Epithelial cell of prostate (primary cell): ENCODE data around the gene KY.

ENCODE experiments used
- DNase-seq: peaks from one replicate; pipeline ENCODE4 v3.0.0-alpha.2; 2011; ENCODE audit warnings: low read depth, low spot score
- H3K27ac ChIP-seq: fragments of 450-650 bp; 2 replicates; pipeline ENCODE4 v1.5.1; 2017; ENCODE audit warnings: mild to moderate bottlenecking

KY gene

DNA sequence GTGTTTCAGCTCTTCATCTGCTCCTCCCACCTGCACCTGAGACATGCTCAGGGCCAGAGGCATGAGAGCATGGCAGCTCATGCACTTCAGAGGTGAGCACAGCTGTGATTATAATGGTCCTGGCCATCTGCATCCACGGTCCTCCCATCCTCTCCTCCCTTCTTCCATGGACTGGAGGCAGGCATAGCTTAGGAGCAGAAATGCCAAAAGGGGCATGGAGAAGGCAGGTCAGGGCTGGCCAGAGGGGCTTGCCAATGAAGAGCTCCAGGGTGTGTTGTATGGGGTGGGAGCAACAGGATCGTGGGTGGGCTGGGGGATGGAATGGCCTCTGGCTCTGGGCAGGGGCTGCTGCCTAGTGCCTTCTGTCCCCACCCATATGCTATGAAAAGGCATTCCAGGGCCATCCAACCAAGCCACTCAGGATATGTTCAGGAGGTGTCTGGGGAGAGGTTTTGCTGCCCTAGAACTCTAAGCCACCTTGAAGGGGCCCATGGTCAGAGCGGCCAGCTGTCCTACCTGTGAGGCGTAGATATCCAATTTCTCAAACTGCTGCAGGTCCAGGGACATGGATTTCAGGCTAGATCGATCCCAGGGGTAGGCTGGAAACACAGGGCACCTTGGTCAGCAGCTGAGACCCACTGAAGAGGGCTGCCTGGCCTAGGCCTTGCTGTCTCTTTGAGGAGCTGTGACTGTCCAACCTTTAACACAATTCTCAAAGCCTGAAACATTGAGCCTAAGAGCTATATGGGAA lies 26.1 kb downstream of the KY start:
- DNase-seq = no peak
- no peak overlapping the region for H3K27ac ChIP-seq

DNA sequence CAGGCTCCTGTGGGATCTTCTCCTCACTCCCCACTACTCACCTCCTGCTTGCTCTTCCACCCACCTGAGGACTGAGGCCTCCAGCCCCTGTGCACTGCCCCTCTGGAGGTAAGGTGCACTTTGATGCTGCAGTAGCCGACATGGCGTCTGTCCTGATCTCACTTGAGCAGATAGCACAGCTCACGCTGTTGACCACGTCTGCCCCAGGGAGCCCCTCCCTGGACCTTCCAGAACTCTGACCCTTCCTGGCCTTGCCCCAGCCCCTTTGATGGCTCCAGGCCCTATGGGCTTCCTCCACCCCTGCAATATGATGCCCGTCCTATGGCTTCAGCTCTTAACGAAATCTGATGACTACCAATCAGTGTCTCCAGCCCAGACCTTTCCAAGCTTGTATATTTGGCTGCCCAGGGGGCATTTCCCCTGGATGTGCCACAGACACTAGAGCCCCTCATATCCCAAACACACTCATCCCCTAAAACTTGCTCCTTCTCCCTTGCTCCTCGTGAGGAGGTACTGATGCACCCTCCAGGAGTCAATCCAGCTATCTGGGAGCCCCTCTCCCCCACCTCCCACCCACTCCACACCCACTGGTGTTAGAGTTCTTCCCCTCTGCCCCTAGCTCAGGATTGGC lies 27.1 kb downstream of the KY start:
- H3K27ac ChIP-seq = no peak overlapping the region
- no peak for DNase-seq

DNA sequence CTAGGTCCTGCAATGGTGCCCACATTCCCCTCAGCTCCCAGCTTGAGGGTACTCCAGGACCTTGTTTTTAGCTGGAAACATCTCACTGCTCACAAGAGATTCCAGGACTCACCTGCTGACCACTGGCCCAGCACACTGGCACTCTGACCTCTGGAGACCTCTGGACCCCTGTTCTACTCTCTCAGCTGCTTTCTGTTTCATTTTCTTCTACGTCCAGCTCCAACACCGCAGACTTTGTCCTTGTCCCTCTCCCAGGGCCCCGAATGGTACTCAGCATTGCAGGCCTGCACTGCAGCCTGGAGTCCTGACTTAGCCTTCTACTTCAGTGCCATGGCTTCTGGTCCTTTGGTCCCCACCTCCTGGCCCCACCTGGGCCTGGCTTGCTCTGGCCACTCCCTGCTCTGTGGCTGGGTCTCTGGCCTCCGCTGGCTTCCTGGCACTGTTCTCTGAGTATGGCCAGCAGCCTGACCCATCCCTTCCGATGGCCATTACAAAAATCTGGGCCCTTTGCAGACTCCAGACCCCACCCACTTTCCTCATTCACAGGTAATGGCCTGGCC lies 27.9 kb downstream of the KY start:
- DNase-seq = no peak

DNA sequence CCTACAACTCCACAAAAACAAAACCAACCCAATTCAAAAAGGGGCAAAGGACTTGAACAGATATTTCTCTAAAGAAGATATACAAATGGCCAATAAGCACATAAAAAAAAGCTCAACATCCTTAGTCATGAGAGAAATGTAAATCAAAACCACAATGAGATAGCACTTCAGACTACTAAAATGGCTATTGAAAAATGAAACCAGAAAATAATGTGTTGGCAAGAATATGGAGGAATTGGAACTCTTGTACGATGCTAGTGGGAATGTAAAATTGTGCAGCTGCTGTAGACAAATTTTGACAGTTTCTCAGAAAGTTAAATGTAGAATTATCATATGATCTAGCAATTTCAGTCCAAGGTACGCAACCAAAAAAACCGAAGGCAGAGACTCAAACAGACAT lies 29.0 kb downstream of the KY start:
- DNase-seq = no peak
- no peak overlapping the region for H3K27ac ChIP-seq

More for the DNA sequence above, 27.9 kb downstream of the KY start:
- no peak overlapping the region for H3K27ac ChIP-seq

DNA sequence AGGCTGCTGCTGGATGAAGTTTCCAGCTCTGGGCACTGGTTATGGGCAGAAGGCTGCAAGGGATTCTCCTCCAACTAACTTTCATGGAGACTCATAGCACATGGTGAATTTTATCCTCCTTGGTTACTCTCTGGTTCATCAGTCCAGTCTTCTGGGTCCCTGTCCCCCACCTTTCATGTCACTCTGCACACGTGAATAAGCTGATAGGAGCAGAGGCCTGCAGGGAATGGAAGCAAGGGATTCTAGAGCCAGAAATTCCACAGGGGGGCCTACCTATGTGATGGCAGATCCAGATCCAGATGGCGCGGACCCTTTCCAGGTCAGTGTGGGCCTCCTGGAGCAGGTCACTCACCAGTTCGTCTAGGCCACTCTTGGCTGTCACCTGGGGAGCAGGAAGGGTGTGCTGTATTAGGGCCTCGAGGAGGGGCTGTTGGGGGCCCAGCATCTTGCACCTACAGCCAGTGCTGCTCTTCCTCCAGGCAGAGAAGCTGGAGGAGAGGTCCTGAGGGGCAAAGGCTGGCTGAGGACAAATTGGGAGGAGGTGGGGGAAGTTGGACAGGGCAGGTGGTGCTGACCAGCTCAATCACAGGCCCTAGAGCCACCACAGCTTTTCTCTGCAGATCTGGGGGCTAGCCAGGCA lies 30.2 kb downstream of the KY start:
- no peak overlapping the region for H3K27ac ChIP-seq
- no peak for DNase-seq

DNA sequence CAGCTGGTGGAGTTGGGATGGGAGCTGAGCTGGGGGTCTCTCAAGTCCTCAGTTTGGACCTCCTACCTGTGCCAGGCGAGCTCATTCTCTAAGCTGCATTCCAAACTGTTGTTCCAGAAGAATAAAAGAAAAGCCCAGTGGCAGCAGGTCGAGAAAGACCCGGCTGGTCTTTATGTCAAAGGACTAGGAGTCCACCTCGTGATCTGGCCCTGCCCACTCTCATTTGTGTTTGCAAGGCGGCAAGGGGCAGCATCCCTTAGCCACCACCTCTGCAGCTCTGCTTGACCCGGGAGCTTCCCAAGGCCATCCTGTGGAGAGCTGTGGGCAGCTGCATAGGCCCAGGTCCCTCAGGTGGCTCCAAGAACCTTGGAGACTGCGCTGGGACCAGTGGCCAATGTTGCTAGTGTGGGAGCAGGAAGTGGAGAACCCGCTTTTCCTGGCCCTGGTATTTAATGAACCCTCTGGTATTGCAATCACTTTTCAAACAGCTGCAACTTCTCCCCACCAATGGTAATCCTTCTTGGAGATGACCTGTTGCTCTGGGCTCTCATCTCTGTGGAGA lies 30.9 kb downstream of the KY start:
- H3K27ac ChIP-seq = no peak overlapping the region
- no peak for DNase-seq

DNA sequence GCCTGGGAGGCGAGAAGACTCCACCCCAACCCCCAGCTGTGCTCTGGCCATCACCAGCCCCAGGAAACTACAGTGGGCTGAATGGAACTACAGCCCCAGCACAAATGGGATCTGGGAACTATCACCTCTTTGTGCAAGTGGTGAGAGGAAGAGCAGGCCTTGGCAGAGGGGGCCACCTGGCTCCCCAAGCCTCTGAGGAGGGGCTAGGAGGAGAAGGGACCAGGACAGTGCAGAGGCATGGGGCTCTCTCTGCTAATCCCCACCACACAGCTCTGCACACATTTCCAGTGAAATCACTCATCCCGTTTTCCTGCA lies 31.6 kb downstream of the KY start:
- H3K27ac ChIP-seq = no peak overlapping the region
- DNase-seq = no peak

DNA sequence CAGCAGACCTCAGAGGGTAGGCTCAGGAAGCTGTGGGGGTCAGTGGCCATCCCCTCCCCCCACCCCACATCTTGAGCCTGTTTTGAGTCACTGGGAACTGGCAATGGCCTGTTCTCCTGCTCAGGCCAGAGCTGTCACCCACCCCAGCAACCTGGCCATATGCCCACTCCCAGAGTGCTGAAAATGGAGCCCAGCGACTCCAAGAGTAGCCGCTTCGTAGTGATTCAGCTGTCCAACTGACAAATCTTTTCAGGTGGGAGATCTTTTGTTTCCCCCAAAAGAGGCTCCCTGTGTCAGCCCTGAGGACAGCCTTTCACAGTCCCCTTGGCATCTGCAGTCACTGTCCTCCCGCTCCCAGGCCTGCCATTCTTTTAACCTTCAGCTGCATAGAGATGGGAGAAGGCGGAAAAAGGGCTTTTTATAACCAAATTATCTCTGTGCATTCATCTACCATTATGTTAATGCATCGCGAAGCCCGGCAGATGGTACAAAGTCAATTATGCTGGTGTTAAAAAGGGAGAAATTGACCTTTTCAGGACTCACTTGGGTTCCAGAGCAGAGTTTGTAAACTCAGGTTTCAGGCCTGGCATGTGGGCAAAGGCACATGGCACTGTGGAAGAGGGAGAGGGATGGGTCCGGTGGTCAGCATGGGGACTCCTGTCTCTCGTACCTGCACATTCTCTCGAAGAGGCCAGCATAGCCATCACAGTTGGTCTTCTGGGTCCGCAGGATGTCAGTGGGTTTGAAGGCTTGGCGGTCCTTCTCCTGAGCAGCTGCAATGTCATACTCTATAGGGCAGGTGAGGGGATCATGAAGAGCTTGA lies 32.1 kb downstream of the KY start:
- no peak for DNase-seq
- H3K27ac ChIP-seq = no peak overlapping the region

DNA sequence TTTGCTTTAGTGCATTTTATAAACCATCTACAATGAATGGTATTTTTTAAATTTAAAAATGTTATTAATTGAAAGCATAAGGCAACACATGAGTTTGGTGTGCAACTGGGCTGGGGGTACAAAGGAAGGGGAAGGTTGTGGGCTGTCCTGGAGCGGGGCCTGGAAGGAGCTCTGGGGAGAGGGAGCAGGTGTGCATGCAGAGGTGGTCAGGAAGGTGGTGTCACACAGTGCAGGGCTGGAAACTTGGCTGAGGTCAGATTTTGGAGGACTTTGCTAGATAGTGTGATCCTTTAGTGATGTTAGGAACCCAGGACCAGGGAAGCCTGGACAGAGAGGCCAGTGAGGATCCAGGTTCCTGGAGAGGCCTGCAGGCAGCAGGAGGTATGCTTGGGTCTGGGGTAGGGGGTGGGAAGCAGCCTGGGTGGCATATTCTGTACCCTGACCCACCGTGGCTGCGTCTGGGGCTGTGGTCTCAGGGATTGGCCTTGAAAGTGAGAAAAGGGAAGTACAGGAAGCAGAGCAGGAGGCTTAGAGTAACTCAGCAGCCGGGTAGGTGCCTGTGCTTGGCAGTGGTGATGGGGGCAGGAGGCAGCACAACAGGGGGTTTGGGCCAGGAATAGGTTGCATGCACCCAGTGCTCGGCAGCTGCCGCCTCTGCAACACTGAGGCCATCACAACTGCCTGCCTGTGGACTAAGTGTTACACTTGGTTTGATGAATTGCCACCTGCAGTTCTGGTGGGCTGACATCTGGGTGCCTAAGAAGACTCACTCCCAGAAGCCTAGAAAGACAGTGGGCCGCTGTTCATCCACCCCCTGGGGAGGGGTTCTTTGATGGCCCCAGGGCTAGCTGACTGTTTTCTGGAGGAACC lies 33.0 kb downstream of the KY start:
- no peak for DNase-seq
- no peak overlapping the region for H3K27ac ChIP-seq

DNA sequence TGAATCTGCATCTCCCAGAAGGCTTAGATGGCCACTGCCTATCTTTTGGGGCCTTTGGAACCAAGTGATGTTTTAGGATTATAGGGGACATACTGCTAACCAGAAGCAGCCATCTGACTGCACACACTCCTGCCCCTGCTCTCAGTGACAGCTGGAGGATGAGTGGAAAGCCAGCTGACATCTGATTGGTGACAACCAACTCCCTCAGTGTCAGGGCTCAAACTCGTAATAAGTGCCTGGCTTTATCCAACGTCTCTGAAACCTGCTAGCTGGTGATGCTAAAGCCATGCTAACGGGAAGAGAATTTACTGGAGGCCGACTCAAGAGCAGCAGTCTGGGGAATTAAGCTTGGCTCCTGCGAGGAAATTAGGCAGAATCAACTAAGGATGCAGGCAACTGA lies 35.1 kb downstream of the KY start:
- H3K27ac ChIP-seq = no peak overlapping the region

DNA sequence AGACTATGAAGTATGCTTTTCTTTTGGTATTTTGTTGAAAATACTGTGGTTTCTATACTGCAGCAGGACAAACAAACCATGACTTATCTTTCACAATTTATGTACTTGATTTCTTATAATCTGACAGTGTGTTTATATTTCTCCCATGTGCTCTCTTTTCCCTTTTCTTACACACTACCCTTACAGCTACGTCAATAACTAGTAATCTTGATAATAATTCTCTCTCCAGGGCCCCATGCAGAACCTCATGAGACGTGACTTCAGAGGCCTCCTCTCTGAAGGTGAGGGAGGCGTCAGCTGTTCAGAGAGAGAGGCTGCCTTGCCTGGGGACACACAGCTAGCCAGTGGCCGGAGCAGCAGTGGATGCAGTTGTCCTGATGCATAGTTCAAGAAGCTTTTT lies 35.9 kb downstream of the KY start:
- DNase-seq = no peak
- H3K27ac ChIP-seq = no peak overlapping the region

More for the DNA sequence above, 35.1 kb downstream of the KY start:
- no peak for DNase-seq

DNA sequence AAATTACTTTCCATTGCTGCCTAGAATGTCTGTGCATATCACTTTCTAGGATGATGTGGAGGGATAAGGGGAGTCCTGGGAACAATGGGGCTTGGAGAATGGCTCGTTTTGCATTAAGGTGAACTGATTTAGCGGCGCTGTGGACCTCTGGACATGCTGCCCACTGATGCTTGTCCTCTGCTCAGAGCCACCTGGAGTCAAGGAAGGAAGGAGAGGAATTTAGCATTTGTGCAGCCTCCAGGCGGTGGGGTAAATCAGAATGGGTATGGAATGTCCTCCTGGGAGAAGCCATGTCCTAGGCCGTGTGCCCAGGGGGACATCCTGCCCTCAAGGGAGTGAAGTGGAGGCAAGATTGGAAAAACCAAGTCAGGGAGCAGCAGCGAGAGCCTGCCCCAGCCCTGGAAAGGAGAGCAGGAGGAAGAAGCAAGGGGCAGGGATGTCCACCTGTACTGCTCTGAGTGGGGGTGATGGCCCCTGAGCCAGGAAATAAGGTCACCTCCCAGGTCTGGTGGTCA lies 37.8 kb downstream of the KY start:
- H3K27ac ChIP-seq = no peak overlapping the region

DNA sequence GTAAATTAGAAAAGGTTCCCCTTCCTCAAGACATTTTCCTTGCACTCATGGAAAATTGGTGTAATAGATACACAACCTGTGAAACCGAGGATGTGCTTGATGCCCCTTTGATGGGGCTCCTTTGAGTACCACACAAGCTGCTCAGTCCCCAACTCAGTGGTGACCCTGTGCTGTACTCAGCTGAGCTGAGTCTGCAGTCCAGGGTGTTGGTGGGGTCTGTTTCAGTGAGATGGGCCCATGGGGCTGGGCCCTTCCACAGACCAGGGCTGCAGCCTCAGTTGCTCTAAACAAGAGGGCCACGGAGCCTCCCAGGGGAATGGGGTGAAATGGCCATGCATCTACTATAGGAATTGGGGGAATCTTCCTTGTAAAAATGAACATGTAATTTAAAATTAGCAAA lies 39.3 kb downstream of the KY start:
- H3K27ac ChIP-seq = no peak overlapping the region
- no peak for DNase-seq

More for the DNA sequence above, 37.8 kb downstream of the KY start:
- no peak for DNase-seq

DNA sequence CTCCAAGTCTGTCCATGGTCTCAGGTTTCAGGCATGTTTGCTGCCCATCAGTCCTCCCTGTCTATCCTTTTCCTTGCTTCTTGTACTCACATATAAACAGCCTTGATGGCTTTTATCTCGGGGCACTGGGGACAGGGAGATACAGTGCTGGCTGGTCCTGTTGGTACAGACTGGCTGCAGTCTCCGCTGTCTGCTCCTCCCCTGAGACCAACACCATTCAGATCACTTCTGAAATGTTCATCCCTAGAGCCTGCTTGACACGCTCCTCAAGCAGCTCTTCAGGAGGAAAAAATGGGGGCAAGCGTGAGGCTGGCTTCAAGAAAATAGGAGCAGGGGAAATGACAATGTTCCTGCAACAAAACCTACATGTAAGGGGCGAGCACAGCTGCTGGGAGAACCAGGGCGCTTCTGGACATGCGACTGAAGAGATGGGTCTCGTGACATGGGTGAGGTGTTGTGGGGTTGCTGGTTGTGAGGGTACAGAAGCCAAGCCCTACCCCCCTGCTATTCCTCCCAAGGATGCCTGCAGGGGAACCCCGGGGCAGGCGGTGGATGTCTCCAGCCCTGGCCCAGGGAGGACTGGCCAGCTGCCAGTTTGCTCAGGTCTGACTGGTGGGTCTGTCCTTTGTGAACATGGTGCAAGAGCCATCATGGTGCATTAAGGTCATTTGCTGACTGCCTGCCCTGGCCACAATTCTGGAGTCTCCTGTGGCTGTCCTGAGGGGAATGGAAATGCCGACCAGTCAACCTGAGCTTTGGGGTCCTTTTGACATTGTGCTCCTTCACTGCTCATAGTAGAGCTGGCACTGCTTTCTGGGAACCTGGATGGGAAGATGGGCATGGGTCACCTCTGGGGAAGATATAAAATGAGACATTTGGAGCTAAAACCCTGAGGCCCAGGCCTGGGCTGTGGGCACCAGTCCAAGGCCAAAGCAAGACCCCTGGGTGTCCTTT lies 40.1 kb downstream of the KY start:
- no peak overlapping the region for H3K27ac ChIP-seq
- no peak for DNase-seq

DNA sequence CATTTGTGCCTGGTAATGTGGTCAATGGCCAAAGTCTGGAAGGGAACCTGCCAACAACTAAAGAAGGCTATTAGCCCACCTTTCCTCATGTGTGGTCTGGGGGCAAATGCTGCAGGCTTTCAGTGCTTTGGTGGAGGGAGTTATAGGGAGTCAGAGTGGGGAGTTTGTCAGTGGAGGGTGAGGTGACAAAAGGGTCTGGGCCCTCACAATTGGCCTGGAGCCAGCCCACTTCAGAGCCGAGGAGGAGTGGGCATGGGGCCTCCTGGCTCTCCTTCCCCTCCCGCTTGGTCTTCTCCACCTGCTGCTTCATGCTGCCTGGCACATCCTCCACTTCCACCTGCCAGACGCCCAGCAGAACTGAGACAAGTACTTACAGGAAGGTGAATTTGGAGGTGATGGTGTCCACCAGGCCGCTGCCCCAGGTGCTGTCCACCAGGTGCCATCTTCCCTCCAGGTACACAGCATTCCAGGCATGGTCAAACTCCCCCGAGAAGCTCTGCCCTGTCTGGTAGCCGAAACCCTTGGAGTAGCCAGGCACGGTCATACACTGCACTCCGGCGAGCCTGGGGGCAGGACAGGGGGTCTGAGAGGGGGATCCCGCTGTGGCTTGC lies 40.9 kb downstream of the KY start:
- DNase-seq = no peak
- no peak overlapping the region for H3K27ac ChIP-seq

DNA sequence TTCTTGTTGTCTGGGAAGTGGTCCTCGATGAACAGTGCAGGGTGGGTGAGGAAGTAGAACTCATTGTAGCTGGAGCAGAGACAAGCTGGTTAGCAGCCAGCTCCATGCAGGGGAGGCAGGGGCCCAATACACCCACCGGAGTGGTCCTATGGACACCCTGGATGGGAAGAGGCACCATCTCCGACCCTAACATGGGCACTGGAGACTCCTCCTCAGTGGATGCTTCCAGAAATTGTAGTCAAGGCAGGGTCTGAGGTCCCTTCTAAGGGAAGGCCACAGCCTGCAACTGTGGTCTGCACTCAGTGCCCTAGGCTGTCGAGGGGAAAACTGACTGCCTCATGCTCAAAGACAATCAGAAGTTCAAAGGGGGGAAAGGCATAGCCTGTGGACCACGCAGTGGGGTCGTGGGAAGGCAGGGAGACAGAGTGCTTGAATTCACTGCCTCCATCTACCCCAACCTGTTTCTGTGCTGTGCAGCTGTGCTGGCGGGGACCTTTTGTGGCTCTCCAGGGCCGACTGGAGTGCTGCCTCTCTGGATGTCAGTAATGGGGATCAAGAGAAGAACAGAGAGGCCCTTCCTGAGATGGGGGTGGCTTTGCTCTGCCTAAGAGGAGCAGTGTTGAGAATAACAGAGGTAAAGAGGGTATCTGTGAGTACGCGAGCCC lies 41.9 kb downstream of the KY start:
- no peak overlapping the region for H3K27ac ChIP-seq
- DNase-seq = no peak
